WI38 (cell line): Measurements from ENCODE around the gene MPST.

Experiments used
- H3K4me3 ChIP-seq: 2 replicates; pipeline ENCODE4 v1.5.1; 2011; ENCODE audit warnings: low read depth, mild to moderate bottlenecking, control low read depth, low read length
- TF ChIP-seq, protein P1 (sequence below): IDR thresholded peaks from 2 replicates; pipeline ENCODE4 v1.5.1; 2012; ENCODE audit warnings: low read depth, mild to moderate bottlenecking, control low read depth, low read length

Gene MPST

DNA sequence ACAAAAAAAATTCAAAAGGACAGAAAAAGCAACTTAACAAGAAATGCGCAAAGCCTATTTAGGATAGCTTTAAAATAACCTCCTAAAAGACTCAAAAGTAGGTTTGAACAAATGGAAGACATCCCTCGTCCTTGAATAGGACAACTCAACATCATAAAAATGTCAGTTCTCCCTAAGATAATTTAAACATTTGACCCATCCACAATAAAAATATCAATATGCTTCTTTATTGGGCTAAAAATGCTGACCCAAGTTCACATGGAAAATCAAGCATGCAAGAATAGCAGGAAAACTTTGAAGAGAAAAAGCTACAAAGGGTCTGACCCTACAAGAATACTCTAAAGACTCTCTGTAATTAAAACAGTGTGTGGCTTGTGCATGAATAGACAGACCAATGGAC, 19.9 kb downstream of the MPST start:
- TF ChIP-seq, protein P1, sequence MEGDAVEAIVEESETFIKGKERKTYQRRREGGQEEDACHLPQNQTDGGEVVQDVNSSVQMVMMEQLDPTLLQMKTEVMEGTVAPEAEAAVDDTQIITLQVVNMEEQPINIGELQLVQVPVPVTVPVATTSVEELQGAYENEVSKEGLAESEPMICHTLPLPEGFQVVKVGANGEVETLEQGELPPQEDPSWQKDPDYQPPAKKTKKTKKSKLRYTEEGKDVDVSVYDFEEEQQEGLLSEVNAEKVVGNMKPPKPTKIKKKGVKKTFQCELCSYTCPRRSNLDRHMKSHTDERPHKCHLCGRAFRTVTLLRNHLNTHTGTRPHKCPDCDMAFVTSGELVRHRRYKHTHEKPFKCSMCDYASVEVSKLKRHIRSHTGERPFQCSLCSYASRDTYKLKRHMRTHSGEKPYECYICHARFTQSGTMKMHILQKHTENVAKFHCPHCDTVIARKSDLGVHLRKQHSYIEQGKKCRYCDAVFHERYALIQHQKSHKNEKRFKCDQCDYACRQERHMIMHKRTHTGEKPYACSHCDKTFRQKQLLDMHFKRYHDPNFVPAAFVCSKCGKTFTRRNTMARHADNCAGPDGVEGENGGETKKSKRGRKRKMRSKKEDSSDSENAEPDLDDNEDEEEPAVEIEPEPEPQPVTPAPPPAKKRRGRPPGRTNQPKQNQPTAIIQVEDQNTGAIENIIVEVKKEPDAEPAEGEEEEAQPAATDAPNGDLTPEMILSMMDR = no peak
- no peak overlapping the region for H3K4me3 ChIP-seq

DNA sequence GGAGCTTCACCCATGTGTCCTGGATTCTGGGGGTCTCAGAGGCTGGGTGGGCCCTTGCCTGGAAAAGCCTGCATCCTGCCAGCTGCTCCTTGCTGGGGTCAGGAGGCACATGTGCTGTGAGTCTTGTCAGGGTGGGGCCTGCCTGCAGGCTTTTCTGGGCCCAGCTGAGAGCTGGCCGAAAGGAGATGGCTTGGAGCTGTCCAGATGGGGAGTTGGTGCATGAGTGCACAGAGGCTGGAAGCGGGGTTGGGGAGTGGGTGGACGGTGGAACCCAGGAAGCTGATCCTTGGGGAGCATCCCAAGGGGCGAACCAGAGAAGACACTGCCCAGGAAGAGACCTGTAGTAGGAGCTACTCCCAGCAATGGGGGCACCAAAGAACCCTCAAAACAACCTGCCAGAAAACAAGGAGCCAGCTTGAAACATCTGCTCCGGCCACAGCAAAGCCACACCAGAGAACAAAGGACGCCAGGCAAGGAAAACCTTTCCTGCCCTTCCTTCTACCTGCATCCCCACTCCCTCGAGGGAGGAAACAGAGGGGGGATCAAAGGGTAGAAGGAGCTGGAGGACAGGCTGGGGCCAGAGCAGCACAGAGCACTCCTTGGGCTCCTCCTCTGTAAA, 23.8 kb downstream of the MPST start:
- TF ChIP-seq, protein P1 = no peak
- H3K4me3 ChIP-seq = no peak overlapping the region

DNA sequence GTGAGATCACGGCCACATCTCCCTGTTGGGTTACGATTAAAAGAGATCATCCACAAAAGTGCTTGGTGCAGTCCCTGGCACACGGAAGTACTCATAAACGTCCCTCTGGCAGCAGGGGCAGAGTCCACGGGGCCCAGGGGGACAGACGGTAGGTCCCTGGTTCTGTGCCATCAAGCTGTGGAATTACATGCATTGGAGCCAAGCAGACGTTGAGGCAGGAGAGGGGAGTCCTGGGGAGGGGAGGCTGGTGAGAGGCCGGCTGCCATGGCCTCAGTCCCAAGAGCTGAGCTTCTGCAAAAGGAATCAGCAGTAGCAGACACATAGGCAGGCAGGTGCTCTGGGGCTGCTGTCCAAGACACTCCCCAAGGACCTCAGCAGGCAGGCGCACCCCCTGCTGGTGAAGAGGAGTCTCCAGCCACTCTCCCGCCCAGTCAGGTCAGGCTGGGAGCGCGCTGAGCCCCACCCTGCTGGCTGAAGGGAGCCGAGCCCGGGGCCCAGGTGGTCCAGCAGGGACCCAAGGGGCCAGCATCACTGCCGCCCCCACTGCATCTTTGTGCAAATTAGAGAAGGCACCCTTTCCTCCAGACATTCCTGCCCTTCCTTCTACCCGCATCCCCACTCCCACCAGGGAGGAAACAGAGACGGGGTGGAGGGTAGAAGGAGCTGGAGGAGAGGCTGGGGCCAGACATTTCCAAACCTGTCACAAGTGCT, 24.4 kb downstream of the MPST start:
- H3K4me3 ChIP-seq = no peak overlapping the region

DNA sequence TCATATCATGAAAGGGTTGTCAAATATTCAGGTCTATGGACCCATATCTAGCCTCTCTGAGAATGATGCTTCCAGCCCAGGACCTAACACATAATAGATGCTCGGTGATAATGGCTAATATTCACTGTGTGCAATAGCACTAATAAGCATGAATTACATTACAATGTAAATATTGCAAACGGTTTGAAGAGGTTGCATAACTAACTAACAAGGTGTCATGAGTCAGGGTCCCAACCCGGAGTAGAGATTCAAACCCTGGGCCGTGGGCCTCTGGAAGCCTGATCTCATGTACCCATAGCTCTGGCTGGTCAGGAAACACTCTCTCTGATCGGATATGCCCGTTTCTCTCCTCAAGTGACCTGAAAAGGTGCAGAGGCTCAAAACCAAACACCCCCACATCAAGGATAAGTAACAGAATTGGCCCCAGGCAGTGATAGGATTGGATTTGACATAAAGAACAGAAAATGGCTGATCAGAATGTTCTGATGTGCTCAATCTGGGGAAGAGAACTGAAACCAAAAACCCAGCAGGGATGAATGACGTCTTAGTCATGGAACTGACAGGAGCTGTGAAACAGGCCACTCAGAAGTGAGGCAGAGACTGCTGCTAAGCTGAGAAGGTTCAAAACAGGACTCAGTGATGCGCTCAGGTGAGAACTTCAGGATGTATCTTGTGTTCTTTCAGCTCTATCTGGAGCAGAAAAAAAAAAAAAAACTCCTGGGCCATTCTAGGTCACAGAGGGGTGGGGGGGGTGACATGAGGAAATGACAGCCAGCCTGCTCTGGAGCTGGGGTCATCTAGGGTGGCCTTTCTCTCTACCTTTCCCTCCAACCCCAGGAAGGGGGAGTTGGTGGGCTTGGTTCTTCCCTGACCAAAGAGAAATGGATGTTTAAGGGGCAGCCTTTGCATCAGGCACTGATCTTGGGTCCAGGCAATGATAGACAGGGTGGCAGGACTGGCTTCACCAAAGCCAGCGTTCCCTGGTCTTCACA, 25.4 kb downstream of the MPST start:
- H3K4me3 ChIP-seq = no peak overlapping the region
- TF ChIP-seq, protein P1 = no peak

More for the DNA sequence above, 24.4 kb downstream of the MPST start:
- TF ChIP-seq, protein P1 = peak; percentile 56

DNA sequence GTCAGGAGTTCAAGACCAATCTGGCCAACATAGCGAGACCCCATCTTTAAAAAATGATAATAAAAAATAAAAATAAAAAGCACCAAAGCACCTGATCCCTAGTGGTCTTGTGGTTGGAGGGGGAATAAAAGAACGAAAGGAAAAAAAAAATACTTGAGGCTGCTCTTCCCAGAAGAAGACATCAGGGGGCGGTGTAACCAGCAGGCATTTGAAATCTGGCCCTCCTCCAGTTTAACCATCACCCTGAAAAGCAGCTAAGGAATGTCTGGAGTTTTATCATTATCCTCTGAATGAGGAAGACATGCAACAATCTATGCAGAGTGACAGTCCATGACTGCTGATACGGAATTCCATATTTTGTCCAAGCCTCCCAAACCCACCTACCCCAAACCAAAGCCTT, 26.4 kb downstream of the MPST start:
- TF ChIP-seq, protein P1 = peak; percentile 67
- no peak overlapping the region for H3K4me3 ChIP-seq

DNA sequence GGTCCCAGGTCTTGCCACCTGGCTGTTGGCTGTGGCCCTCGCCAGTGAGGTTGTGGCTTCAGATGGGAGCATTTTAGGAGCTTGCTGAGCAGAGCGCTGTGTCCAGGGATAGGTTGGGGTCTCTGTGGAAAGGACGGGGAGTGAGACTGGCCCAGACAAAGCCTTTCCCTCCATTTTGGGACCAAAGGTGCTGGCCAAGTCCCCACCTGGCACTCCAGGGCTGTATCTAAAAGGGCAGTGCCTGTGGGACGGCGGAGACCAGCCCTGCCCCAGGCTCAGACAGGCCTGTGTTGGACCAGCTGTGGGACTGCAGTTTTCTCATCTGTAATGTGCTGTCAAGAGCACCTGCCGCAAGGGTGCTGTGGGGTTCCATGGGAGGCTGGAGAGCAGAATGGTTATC, 27.0 kb downstream of the MPST start:
- TF ChIP-seq, protein P1 = no peak
- no peak overlapping the region for H3K4me3 ChIP-seq
